GM21423 (cell line): Measurements from ENCODE around the gene CDK4.
A peak's percentile ranks its signal among the peaks of the same experiment; 100 is the strongest.

Experiments
- ATAC-seq: cut with Tn5 transposase; IDR thresholded peaks from one replicate; pipeline ENCODE4 v1.9.1; 2021; ENCODE audit warnings: mild to moderate bottlenecking, moderate library complexity; ENCODE audit not compliant: unreplicated experiment

The CDK4 gene

GRCh38 chr12:57758552-57759359, 6.6 kb upstream of the CDK4 start:
- ATAC-seq: no peak

GRCh38 chr12:57757771-57758170, 5.7 kb upstream of the CDK4 start:
- no peak for ATAC-seq

GRCh38 chr12:57756406-57757341, 4.6 kb upstream of the CDK4 start:
- ATAC-seq: no peak

GRCh38 chr12:57755454-57756372, 3.6 kb upstream of the CDK4 start:
- no peak for ATAC-seq

- ATAC-seq: no peak
Observed at GRCh38 chr12:57755194-57755453, 3.0 kb upstream of the CDK4 start.

- peak; percentile 36 for ATAC-seq
Observed at GRCh38 chr12:57754411-57755193, 2.5 kb upstream of the CDK4 start, which contains the start of gene MARCHF9. MARCHF9 (plus strand) TSS chr12:57755103; CDS start chr12:57755529, 426 bp downstream.

GRCh38 chr12:57753756-57754337, 1.7 kb upstream of the CDK4 start:
- ATAC-seq: no peak

GRCh38 chr12:57752668-57753000, 524 bp upstream of the CDK4 start:
- no peak for ATAC-seq

GRCh38 chr12:57751432-57751787, 700 bp downstream of the CDK4 start:
- no peak for ATAC-seq

GRCh38 chr12:57750561-57751431, 1.3 kb downstream of the CDK4 start:
- ATAC-seq: no peak

- no peak for ATAC-seq
Observed at GRCh38 chr12:57749061-57749460, 3.0 kb downstream of the CDK4 start.

GRCh38 chr12:57746025-57746424, 6.1 kb downstream of the CDK4 start:
- no peak for ATAC-seq

- ATAC-seq: no peak
Observed at GRCh38 chr12:57745485-57745881, 6.6 kb downstream of the CDK4 start.

GRCh38 chr12:57744777-57745484, 7.2 kb downstream of the CDK4 start, which contains the start of gene TSPAN31:
TSPAN31 (plus strand) TSS chr12:57745039; CDS start chr12:57745155, 116 bp downstream.
- peak; percentile 79 for ATAC-seq

- peak; percentile 21 for ATAC-seq
Observed at GRCh38 chr12:57744194-57744776, 7.8 kb downstream of the CDK4 start.

GRCh38 chr12:57743769-57744168, 8.3 kb downstream of the CDK4 start:
- no peak for ATAC-seq

- ATAC-seq: peak; percentile 57
Observed at GRCh38 chr12:57741844-57742738, 10.0 kb downstream of the CDK4 start.
